Hematopoietic multipotent progenitor cell treated with erythropoietin and hydrocortisone succinate and interleukin-3 and kit ligand, for 6 days (in vitro differentiated cells): ENCODE results near the gene GSTK1.

Experiments
- DNase-seq: peaks from one replicate; pipeline ENCODE4 v3.0.0-alpha.2; 2015

Gene GSTK1

GRCh38 chr7:143300959-143301935 is 38.0 kb downstream of the GSTK1 start:
- DNase-seq = peak; percentile 70

- no peak for DNase-seq
Observed at GRCh38 chr7:143303733-143304132, 40.5 kb downstream of the GSTK1 start.

GRCh38 chr7:143304938-143305337 is 41.7 kb downstream of the GSTK1 start:
- DNase-seq = no peak

- DNase-seq = peak; percentile 87
Observed at GRCh38 chr7:143305423-143306070, 42.3 kb downstream of the GSTK1 start.

- DNase-seq = no peak
Observed at GRCh38 chr7:143308632-143309031, 45.4 kb downstream of the GSTK1 start.

GRCh38 chr7:143314127-143314526 is 50.9 kb downstream of the GSTK1 start:
- no peak for DNase-seq

GRCh38 chr7:143315776-143316175 is 52.5 kb downstream of the GSTK1 start, which contains the start of gene CLCN1:
TSS of gene CLCN1 (plus strand) at chr7:143316111. CDS start at chr7:143316213, 102 bp downstream.
- no peak for DNase-seq

- no peak for DNase-seq
Observed at GRCh38 chr7:143316492-143316891, 53.3 kb downstream of the GSTK1 start.

- DNase-seq = no peak
Observed at GRCh38 chr7:143318661-143319060, 55.4 kb downstream of the GSTK1 start.
